ENCODE data around the gene PABPC1L.

DNA sequence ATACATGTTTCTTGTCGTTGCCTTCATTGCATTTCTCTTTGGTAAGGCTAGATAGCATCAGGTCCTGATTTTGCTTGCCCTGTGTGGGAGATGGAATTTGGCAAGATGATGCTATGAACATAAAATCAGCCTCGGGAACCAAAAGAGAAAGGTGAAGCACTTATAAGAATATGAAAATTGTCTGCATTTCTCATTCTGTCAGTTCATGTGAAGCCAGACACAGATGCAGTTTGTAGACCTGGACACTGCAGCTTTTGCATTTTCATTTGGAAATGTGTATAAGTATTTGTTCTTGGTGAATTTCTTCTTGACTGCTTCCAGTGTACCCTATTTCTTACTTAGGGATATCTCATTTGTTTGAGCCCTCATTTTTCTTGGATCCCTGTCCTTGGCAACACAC lies 23.0 kb upstream of the PABPC1L start:
- TF ChIP-seq, protein P1, sequence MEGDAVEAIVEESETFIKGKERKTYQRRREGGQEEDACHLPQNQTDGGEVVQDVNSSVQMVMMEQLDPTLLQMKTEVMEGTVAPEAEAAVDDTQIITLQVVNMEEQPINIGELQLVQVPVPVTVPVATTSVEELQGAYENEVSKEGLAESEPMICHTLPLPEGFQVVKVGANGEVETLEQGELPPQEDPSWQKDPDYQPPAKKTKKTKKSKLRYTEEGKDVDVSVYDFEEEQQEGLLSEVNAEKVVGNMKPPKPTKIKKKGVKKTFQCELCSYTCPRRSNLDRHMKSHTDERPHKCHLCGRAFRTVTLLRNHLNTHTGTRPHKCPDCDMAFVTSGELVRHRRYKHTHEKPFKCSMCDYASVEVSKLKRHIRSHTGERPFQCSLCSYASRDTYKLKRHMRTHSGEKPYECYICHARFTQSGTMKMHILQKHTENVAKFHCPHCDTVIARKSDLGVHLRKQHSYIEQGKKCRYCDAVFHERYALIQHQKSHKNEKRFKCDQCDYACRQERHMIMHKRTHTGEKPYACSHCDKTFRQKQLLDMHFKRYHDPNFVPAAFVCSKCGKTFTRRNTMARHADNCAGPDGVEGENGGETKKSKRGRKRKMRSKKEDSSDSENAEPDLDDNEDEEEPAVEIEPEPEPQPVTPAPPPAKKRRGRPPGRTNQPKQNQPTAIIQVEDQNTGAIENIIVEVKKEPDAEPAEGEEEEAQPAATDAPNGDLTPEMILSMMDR (tag by site-specific recombination; IDR thresholded peaks at IDR 0.05) = no peak
- no peak for TF ChIP-seq GLI4 (tag by site-specific recombination; IDR thresholded peaks at IDR 0.05)
- no peak for TF ChIP-seq ZBTB17 (tag by site-specific recombination; IDR thresholded peaks at IDR 0.05)
- TF ChIP-seq ZSCAN30 (tag by site-specific recombination; IDR thresholded peaks at IDR 0.05) = no peak
